Activated CD4-positive, alpha-beta T cell treated with anti-CD3 and anti-CD28 coated beads for 24 hours (primary cell): ENCODE measurements around the gene TBKBP1.

Experiments
- DNase-seq, 2 donors: peaks; one replicate each; pipeline ENCODE4 v3.0.0-alpha.2; 2020; ENCODE audit warnings: low read depth in 2 of 2

Gene TBKBP1

DNA sequence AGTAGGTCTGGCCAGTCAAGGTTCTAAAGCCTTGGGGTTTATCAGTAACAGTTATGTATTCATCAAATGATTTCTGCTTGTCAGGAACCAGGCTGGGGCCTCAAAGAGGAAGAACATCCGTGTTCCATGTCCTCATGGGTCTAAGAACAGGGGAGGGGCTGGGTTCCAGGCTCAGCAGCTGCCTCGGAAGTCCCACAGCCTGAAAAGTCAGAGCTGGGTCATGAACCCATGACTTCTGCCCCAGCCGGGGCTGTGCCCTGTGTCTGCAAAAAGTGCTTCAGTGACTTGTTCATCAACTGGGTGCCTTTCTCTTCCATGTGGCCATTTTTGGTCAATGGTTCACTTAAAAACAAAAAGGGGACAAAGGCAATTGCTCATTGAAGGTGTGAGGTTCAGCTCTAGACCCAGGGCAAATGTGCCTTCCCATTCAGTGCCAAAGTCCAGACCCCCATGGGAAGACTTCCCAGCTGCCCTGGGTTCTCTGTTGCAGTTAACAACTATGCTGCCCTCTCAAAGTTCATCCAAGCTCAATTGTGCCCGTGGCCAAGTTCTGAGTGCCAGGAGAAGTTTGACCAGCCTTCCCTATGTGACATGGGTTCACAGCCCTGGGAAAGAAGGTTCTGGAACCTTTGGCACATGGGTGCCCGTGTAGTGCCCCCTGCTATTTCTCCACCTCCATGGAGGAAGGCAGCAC, 18.5 kb downstream of the TBKBP1 start:
- DNase-seq = no peak

DNA sequence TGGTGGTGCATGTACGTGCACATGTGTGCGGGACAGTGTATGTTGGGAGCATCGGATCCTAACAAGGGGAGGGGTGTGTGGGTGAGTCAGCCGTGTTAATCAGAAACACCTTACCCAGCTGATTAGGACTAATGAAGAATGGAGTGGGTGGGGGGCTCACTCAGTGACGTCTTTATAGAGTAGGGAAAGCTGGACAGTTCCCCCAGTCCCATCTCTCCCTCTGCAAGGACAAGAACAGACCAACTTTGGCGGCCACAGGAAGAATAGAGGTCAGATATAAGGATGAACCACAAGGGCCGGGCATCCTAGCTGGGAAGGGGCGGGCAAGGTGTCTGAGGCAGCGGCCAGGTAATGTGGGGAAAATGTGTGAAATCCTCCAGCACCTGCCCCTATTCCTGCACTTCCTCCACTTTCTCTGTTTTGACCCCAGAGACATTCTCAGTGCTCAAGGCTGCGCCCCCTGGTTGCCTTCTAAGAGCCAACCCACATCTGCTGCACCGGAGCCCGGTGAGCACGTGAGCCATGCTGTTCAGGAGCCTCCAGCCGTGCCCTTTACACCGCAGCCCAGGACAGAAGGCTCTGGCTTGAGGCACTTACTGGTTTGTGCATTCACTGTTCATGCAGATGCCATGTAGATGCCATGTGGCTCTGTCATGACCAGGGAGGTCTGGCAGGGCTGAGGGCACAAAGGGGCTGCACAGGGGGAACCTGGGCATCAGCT, 20.2 kb downstream of the TBKBP1 start:
- DNase-seq = no peak

DNA sequence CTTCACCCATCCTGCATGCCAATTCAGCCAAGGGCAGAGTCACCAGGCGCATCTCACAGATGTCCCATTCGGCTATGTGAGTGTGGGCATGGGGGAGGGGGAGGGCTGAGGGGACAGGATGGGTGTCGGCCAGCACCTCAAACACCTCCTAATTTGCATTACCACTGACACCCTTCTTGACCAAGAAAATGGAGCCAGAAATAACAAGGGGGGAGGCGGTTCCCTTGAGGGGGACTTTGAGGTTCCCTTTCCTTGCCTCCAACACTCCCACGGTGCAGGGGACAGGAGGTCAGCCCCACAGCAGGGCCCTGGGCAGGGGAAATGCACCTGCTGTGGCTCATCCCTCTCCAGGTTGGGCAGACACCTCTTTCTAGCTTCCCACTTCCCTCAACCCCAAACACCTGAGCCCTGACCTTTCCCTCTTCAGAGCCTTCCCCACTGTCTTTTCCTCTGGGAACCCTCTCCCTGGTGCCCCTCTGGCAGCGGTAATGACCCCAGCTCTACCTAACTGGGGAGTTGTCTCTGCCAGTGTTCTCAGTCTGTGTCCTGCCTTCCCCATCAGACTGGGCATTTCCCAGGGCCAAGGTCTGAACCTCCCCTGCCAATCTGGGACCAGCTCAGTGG, 20.9 kb downstream of the TBKBP1 start:
- no peak for DNase-seq

DNA sequence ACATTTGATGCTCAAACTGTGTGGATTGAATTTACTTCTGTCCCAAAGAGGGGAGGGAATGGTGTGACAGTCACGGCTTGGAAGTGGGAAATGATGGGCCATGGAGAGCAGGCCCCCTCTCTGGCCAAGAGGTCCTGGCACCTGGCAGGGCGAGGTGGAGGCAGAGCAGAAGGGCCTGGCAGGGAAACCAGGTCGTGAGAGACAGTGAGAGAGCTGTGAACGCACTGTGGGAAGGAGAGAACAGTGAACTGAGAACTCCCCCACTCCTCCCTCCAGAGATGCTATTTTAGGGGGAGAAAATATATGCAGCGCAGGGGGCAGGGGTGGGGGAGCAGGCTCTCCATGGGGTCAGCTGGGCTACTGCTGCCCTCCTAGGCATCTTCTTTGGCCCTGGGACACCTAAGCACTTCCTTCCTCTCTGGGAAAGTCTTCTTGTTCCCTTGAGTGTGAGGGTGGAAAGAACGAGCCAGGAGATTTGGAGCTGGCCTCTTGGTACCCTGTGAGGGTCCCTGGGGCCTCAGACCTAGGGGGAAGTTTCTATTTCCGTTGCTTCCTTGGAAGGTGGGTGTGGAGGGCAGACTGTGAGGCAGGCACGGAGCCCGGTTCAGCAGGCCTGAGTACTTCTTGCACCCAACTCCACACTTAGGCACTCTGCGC, 21.8 kb downstream of the TBKBP1 start:
- no peak for DNase-seq

DNA sequence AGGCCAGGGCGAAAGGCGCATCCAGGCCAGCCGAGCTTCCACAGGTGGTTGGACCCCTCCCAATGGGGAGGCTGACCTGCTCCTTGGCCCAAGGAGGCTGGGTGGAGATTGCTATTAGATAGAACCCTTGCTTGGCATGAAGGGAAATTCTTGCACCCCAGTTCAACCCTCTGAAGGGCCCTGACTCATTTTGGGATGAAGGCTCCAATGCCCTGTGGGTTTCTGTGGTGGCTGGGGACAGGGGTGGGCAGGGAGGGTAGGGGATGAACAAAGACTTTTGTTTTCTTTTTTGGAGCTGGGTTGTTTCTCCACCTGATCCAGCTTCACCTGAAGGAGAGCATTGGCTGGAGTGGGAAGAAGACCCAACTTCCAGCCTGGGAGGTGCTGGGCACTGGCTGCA, 22.4 kb downstream of the TBKBP1 start:
- DNase-seq = no peak

GRCh38 chr17:47717261-47717697, 23.3 kb downstream of the TBKBP1 start:
- DNase-seq = no peak

DNA sequence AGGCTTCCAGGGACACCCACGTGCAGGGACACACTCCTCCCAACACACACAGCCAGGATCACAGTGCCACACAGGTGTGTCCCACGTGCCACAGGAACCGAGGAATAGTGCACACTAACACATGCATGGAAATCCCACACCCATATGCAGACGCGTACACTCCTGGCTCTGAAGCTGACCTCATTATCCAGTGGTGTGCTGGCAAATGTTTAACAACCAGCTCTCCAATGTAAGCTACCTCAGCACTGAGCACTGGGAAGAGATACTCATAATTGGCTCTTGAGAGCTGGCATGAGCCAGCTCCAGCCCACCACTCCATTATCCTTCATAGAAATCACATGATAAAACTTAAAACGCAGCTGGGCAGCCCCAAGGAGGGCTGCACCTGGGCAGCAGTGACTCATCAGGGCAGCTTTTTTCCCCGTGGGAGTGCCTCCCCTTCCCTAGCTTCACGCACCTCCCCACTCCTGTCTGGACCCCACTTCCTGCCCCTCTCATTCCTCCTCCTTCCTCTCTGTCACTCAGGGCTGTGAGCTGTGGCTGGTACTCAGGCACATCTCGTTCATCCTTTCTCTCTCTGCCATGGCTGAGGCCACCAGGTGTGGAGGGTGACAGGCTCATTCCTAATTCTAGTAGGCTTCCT, 24.1 kb downstream of the TBKBP1 start:
- no peak for DNase-seq

GRCh38 chr17:47718634-47719405, 24.9 kb downstream of the TBKBP1 start:
- DNase-seq = no peak

DNA sequence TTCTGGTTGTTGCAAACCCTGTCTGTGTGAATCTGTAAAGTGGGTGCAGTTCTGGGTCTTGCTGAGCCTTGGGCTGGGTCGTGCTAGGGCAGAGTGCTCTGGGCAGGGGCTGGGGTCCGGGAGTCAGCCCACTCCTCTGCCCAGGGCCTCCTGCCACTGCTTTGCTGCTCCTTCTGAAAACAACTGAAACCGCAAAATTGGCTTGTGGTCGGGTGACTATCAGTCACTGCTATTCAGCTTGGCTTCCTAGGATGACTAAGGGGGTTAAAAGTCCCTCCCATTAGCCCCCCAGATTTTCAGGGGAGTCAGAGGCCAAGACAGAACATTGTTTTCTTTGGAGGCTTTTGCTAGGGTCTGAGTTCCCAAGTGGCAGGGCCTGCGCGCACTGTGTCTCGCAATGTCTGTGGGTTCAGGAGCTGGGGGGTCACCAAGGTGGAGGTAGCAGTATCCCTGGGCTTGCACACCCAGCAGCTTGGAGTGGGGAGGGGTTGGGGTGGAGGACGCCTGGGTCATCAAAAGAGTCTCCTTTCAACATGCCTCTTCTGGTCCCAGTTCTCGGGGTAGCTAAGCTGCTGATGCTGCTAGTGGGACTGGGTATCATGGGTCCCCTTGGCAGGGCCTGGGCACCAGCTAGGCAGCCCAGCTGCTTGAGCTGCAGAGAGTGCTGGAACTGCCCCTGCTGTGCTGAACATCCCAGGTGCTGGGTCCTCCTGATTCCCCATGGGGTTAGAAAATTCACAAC, 25.6 kb downstream of the TBKBP1 start:
- peak; percentile 65 to 69 for DNase-seq

DNA sequence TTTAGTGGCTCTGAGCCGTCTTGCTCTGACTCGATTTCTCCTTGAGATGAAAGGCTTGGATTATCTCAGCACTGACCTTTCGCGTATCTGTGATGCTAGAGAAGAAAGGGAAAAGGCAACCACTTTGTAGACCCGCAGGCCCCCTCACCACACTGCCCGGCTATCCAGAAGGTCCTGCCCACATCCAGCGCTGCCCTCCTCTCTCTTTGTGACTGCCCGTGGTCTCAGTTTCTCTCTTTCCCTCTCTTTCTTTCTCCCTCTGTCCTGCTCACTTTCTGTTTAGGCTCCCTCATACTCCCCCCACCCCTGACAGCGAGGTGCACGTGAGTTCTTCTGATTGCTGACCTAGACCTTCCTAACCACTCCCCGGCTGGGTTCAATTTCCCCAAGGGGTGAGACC, 26.2 kb downstream of the TBKBP1 start:
- no peak for DNase-seq

GRCh38 chr17:47720754-47721533, 27.0 kb downstream of the TBKBP1 start:
- peak; percentile 94 to 97 for DNase-seq

DNA sequence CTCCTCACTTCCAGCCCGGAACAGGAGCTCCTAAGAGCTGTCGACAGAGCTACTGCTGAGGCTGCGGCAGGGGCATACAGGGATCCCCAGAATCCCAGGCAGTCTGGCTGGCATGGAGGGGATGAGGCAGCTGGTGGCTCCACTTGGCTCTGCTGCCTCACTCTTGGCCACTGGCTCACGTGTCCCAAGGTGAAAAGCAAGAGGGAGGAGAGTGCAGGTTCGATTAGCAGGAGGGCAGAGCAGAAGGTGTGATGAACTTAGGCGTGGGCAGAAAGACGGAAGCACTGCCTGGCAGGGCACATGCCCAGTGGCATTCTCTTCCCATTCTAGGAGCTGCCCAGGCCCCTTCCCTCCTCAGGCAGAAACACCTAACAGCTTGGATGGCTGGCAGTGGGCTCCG, 27.8 kb downstream of the TBKBP1 start:
- no peak for DNase-seq

DNA sequence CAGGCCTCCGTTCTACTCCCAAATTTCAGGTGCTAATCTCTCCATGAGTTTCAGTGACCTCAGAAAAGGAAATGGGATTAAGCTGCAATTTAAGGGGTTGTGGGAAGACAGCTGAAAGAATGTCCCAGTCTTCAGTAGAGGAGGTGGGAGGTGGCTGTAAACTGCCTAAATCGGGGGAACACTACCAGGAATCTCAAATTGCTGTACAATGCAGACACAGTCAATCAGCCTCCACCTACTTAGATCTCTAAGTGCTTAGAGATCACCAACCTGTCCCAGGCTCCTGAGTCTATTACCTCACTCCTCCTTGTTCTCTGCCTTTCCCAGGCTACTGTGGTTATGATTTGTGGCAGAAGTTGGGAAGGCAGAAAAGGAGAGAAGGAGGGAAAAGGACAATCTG, 30.7 kb downstream of the TBKBP1 start:
- no peak for DNase-seq

DNA sequence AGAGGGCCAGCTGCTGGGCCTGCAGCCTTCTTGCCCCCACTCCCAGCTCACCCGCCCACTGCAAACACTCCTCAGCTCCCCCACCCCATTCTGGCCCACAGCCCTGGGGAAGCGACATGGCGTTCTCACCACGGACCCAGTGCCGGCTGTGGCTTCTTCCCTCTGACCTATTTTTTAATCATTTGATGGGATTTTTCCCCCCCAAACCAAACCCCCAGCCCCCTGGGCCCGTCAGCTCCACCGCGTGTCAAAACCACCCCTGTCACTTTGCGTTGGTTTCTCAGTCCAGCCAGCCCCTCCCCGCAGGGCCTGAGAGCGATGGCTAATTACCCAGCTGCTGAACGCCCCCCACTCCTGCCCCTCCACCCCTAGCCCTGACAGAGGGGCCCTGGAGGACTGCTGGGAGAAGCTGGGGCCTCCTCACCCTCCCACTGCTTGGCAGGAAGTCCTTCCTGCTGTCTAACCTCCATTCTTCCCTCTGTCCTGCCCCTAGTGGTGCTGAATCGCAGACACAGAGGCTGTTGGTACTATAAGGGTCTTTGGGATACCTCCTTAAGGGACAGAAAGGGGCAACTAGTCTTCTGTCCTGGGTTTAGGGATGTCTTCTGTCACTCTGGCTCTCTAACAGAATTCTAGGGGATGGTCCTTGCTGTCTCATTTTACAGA, 31.6 kb downstream of the TBKBP1 start:
- DNase-seq = no peak

- DNase-seq = no peak
Measured at GRCh38 chr17:47726796-47727703, 33.1 kb downstream of the TBKBP1 start.

DNA sequence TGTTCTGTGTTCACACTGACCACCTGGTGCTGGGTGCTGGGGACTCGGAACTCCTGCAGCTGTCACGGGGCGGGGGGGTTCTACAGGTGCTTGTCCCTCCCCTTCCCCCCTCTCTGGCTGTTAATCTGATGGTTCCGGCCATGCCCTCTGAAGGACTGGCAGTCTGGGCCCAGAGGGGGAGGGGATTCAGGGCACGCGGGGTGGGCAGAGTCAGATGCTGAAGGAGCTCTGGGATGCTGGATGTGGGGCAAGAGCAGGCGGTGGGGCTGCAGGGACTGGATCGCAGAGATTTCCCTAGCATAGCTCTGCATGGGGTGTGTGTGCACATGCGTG, 33.7 kb downstream of the TBKBP1 start:
- DNase-seq = no peak

- no peak for DNase-seq
Measured at GRCh38 chr17:47728214-47728877, 34.4 kb downstream of the TBKBP1 start.

- DNase-seq = no peak
Measured at GRCh38 chr17:47729476-47729875, 35.5 kb downstream of the TBKBP1 start.
